Endothelial cell (in vitro differentiated cells): ENCODE data around the gene C5orf58. TPM values are rescaled to one million over a fixed set of nuclear protein-coding genes. Genes with fewer than 3 reads are reported as not detected.

ENCODE experiments used
- DNase-seq: peaks from one replicate; pipeline ENCODE4 v3.0.0; 2021; ENCODE audit warnings: low spot score
- H3K27ac Mint-ChIP-seq: one replicate; pipeline ENCODE4 v1.8.0; 2021; ENCODE audit warnings: mixed read lengths, inconsistent platforms; ENCODE audit not compliant: unreplicated experiment
- H3K27me3 Mint-ChIP-seq: one replicate; pipeline ENCODE4 v1.8.0; 2021; ENCODE audit warnings: mild to moderate bottlenecking, moderate library complexity, mixed read lengths, inconsistent platforms; ENCODE audit not compliant: unreplicated experiment
- H3K36me3 Mint-ChIP-seq: one replicate; pipeline ENCODE4 v1.8.0; 2021; ENCODE audit warnings: mild to moderate bottlenecking, low read depth, mixed read lengths, inconsistent platforms; ENCODE audit not compliant: unreplicated experiment
- H3K4me1 Mint-ChIP-seq: one replicate; pipeline ENCODE4 v1.8.0; 2021; ENCODE audit warnings: mild to moderate bottlenecking, mixed read lengths, inconsistent platforms; ENCODE audit not compliant: unreplicated experiment
- H3K4me3 Mint-ChIP-seq: one replicate; pipeline ENCODE4 v1.8.0; 2021; ENCODE audit warnings: mild to moderate bottlenecking, mixed read lengths, inconsistent platforms; ENCODE audit not compliant: unreplicated experiment
- H3K9me3 Mint-ChIP-seq: one replicate; pipeline ENCODE4 v1.8.0; 2021; ENCODE audit warnings: mixed read lengths, inconsistent platforms; ENCODE audit not compliant: unreplicated experiment
- CTCF ChIP-seq: fragments of 200-600 bp; sonication (generic); IDR thresholded peaks from one replicate; pipeline ENCODE4 v1.5.0; 2021; ENCODE audit warnings: antibody characterized with exemption; ENCODE audit not compliant: unreplicated experiment
- total RNA-seq: library from RNA; stranded (reverse); fragmentation: NEBNext Ultra II Directional; extraction: Animal tissue kit (Norgen Biotek cat#: 25700); gene quantifications from one replicate; pipeline ENCODE4 v1.2.1, GENCODE V29; 2021; ENCODE audit not compliant: unreplicated experiment

The C5orf58 gene
- total RNA-seq, 1 donor from 2014 or later, result 0.28 TPM

- Mint-ChIP-seq H3K27me3 (peaks cover 4% of the 10 kb centered on the region), H3K9me3 (no peaks in the 10 kb centered on the region), H3K4me1 (peaks cover 57% of the 10 kb centered on the region), H3K4me3 (no peak overlapping the region), H3K27ac (peak overlapping the region; percentile 38), H3K36me3 (no peaks in the 10 kb centered on the region)
- DNase-seq, result no peak
- TF ChIP-seq CTCF, result no peak
Measured at GRCh38 chr5:170202117-170202516, 30.7 kb upstream of the C5orf58 start.

- no peak overlapping the region for H3K4me3 Mint-ChIP-seq
- no peaks in the 10 kb centered on the region for H3K36me3 Mint-ChIP-seq
- H3K27me3 Mint-ChIP-seq, result peaks cover 4% of the 10 kb centered on the region
- no peaks in the 10 kb centered on the region for H3K9me3 Mint-ChIP-seq
- DNase-seq, result no peak
- H3K27ac Mint-ChIP-seq, result peak overlapping the region; percentile 99
- H3K4me1 Mint-ChIP-seq, result peaks cover 61% of the 10 kb centered on the region
- no peak for TF ChIP-seq CTCF
Measured at GRCh38 chr5:170204202-170204601, 28.6 kb upstream of the C5orf58 start.

GRCh38 chr5:170206216-170206615 is 26.6 kb upstream of the C5orf58 start:
- TF ChIP-seq CTCF, result no peak
- H3K4me1 Mint-ChIP-seq, result peaks cover 45% of the 10 kb centered on the region
- H3K27me3 Mint-ChIP-seq, result peaks cover 4% of the 10 kb centered on the region
- no peak for DNase-seq
- H3K27ac Mint-ChIP-seq, result peak overlapping the region; percentile 99
- no peaks in the 10 kb centered on the region for H3K36me3 Mint-ChIP-seq
- H3K9me3 Mint-ChIP-seq, result no peaks in the 10 kb centered on the region
- no peak overlapping the region for H3K4me3 Mint-ChIP-seq

- Mint-ChIP-seq H3K9me3 (no peaks in the 10 kb centered on the region), H3K4me3 (no peak overlapping the region), H3K27ac (peak overlapping the region; percentile 99), H3K36me3 (no peaks in the 10 kb centered on the region), H3K4me1 (peaks cover 39% of the 10 kb centered on the region), H3K27me3 (peaks cover 4% of the 10 kb centered on the region)
- DNase-seq, result no peak
- no peak for TF ChIP-seq CTCF
Measured at GRCh38 chr5:170206958-170207357, 25.8 kb upstream of the C5orf58 start.

- H3K4me1 Mint-ChIP-seq, result peaks cover 18% of the 10 kb centered on the region
- peaks cover 1% of the 10 kb centered on the region for H3K27me3 Mint-ChIP-seq
- H3K27ac Mint-ChIP-seq, result no peak overlapping the region
- no peaks in the 10 kb centered on the region for H3K36me3 Mint-ChIP-seq
- H3K9me3 Mint-ChIP-seq, result no peaks in the 10 kb centered on the region
- no peak for TF ChIP-seq CTCF
- no peak for DNase-seq
- H3K4me3 Mint-ChIP-seq, result no peak overlapping the region
Measured at GRCh38 chr5:170211575-170212334, 21.0 kb upstream of the C5orf58 start.
